ENCODE measurements around the gene HTRA2. TPM values are rescaled to one million over a fixed set of nuclear protein-coding genes. Genes with fewer than 3 reads are reported as not detected.

HTRA2 gene
- total and polyA plus RNA-seq, 2 experiments from 2014 or later, result 34.0 to 35.2 TPM

GRCh38 chr2:74542978-74543377, 13.2 kb downstream of the HTRA2 start:
- in situ Hi-C loops (cut with MboI), result no loop called here
- H3K27me3 ChIP-seq (replicated peaks; ENCODE audit: insufficient read depth), result no peaks in the 10 kb centered on the region
- H3F3A ChIP-seq (ENCODE audit: insufficient read depth), result peaks cover 19% of the 10 kb centered on the region; the same call in 1 of the 2 replicates
- no peak overlapping the region for H3K4me2 ChIP-seq (ENCODE audit: unreplicated experiment)
- 35 to 48% methylated on average over 1 of the region's 1 CpG for WGBS, 2 experiments (ENCODE audit: low coverage in 1 of 2, low lambda C conversion rate in 2 of 2, missing lambda C conversion rate in 2 of 2)
- H4K20me1 ChIP-seq (ENCODE audit: insufficient read depth), result no peaks in the 10 kb centered on the region
- H3K27ac ChIP-seq, result no peak overlapping the region
- no peak overlapping the region for H3K4me3 ChIP-seq
- H3K4me1 ChIP-seq (ENCODE audit: insufficient read depth), result peaks cover 11% of the 10 kb centered on the region
- peak; percentile 48 for DNase-seq
- no peaks in the 10 kb centered on the region for H3K79me2 ChIP-seq (ENCODE audit: insufficient read depth)
- H3K9ac ChIP-seq, result no peak overlapping the region
- H3K9me2 ChIP-seq (ENCODE audit: insufficient read depth), result no peaks in the 10 kb centered on the region
- no peak overlapping the region for H2AFZ ChIP-seq
- H3K36me3 ChIP-seq (ENCODE audit: low read depth), result no peaks in the 10 kb centered on the region
- no peaks in the 10 kb centered on the region for H3K9me3 ChIP-seq (ENCODE audit: low read depth)
- no peak for TF ChIP-seq EZH2phosphoT487 (IDR thresholded peaks at IDR 0.05; ENCODE audit: insufficient read depth, low read depth)
- TF ChIP-seq EZH2 (IDR thresholded peaks at IDR 0.05; ENCODE audit: insufficient read depth, poor library complexity, severe bottlenecking), result no peak

- H3F3A ChIP-seq (ENCODE audit: insufficient read depth), result peaks cover 19% of the 10 kb centered on the region; the same call in 1 of the 2 replicates
- no peaks in the 10 kb centered on the region for H3K36me3 ChIP-seq (ENCODE audit: low read depth)
- H3K27me3 ChIP-seq (replicated peaks; ENCODE audit: insufficient read depth), result no peaks in the 10 kb centered on the region
- peaks cover 2% of the 10 kb centered on the region; the same call in 1 of the 2 replicates for H3K79me2 ChIP-seq (ENCODE audit: insufficient read depth)
- H2AFZ ChIP-seq, result no peak overlapping the region
- in situ Hi-C loops (cut with MboI), result no loop called here
- no peaks in the 10 kb centered on the region for H4K20me1 ChIP-seq (ENCODE audit: insufficient read depth)
- H3K4me1 ChIP-seq (ENCODE audit: insufficient read depth), result peaks cover 14% of the 10 kb centered on the region
- no peak overlapping the region for H3K9ac ChIP-seq
- no peak for DNase-seq
- no peaks in the 10 kb centered on the region for H3K9me3 ChIP-seq (ENCODE audit: low read depth)
- H3K27ac ChIP-seq, result no peak overlapping the region
- no peak overlapping the region for H3K4me2 ChIP-seq (ENCODE audit: unreplicated experiment)
- H3K4me3 ChIP-seq, result no peak overlapping the region
- H3K9me2 ChIP-seq (ENCODE audit: insufficient read depth), result no peaks in the 10 kb centered on the region
- TF ChIP-seq EZH2phosphoT487 (IDR thresholded peaks at IDR 0.05; ENCODE audit: insufficient read depth, low read depth) (no peak), EZH2 (IDR thresholded peaks at IDR 0.05; ENCODE audit: insufficient read depth, poor library complexity, severe bottlenecking) (no peak)
- WGBS, 2 experiments (ENCODE audit: low coverage in 1 of 2, low lambda C conversion rate in 2 of 2, missing lambda C conversion rate in 2 of 2), result 86 to 92% methylated on average over 3 of the region's 3 CpGs
Observed at GRCh38 chr2:74544634-74545033, 14.9 kb downstream of the HTRA2 start.

GRCh38 chr2:74546004-74546403, 16.3 kb downstream of the HTRA2 start:
- Histone ChIP-seq H3K79me2 (ENCODE audit: insufficient read depth) (peaks cover 15% of the 10 kb centered on the region; the same call in 1 of the 2 replicates), H3K36me3 (ENCODE audit: low read depth) (no peaks in the 10 kb centered on the region), H3K9ac (no peak overlapping the region), H3K4me3 (no peak overlapping the region), H4K20me1 (ENCODE audit: insufficient read depth) (no peaks in the 10 kb centered on the region), H3K4me2 (ENCODE audit: unreplicated experiment) (no peak overlapping the region), H3F3A (ENCODE audit: insufficient read depth) (peaks cover 14% of the 10 kb centered on the region; the same call in 1 of the 2 replicates), H3K9me3 (ENCODE audit: low read depth) (no peaks in the 10 kb centered on the region), H3K9me2 (ENCODE audit: insufficient read depth) (no peaks in the 10 kb centered on the region), H3K27me3 (replicated peaks; ENCODE audit: insufficient read depth) (no peaks in the 10 kb centered on the region), H3K27ac (no peak overlapping the region), H2AFZ (no peak overlapping the region), H3K4me1 (ENCODE audit: insufficient read depth) (peaks cover 20% of the 10 kb centered on the region; the same call in 1 of the 2 replicates)
- in situ Hi-C loops (cut with MboI), result no loop called here
- DNase-seq, result no peak
- WGBS, 2 experiments (ENCODE audit: low coverage in 1 of 2, low lambda C conversion rate in 2 of 2, missing lambda C conversion rate in 2 of 2), result 90 to 94% methylated on average over 3 of the region's 3 CpGs
- TF ChIP-seq EZH2phosphoT487 (IDR thresholded peaks at IDR 0.05; ENCODE audit: insufficient read depth, low read depth), result no peak
- TF ChIP-seq EZH2 (IDR thresholded peaks at IDR 0.05; ENCODE audit: insufficient read depth, poor library complexity, severe bottlenecking), result no peak

- no peaks in the 10 kb centered on the region for H3K27me3 ChIP-seq (replicated peaks; ENCODE audit: insufficient read depth)
- H3K36me3 ChIP-seq (ENCODE audit: low read depth), result no peaks in the 10 kb centered on the region
- H3K79me2 ChIP-seq (ENCODE audit: insufficient read depth), result peaks cover 38% of the 10 kb centered on the region; the same call in 1 of the 2 replicates
- peak overlapping the region; percentile 34 for H3K27ac ChIP-seq
- DNase-seq, result peak; percentile 32
- H3K4me2 ChIP-seq (ENCODE audit: unreplicated experiment), result peak overlapping the region; percentile 78
- peaks cover 32% of the 10 kb centered on the region for H3K4me1 ChIP-seq (ENCODE audit: insufficient read depth)
- peak overlapping the region; percentile 69 for H3K4me3 ChIP-seq
- no peaks in the 10 kb centered on the region for H3K9me3 ChIP-seq (ENCODE audit: low read depth)
- in situ Hi-C loops (cut with MboI), result no loop called here
- no peaks in the 10 kb centered on the region for H4K20me1 ChIP-seq (ENCODE audit: insufficient read depth)
- H3K9me2 ChIP-seq (ENCODE audit: insufficient read depth), result no peaks in the 10 kb centered on the region
- 15 to 21% methylated on average over 16 to 20 of the region's 26 CpGs for WGBS, 2 experiments (ENCODE audit: low coverage in 1 of 2, low lambda C conversion rate in 2 of 2, missing lambda C conversion rate in 2 of 2)
- TF ChIP-seq EZH2phosphoT487 (IDR thresholded peaks at IDR 0.05; ENCODE audit: insufficient read depth, low read depth), result no peak
- no peak for TF ChIP-seq EZH2 (IDR thresholded peaks at IDR 0.05; ENCODE audit: insufficient read depth, poor library complexity, severe bottlenecking)
- H3F3A ChIP-seq (ENCODE audit: insufficient read depth), result peaks cover 15% of the 10 kb centered on the region; the same call in 1 of the 2 replicates
- H2AFZ ChIP-seq, result peak overlapping the region; percentile 80
- H3K9ac ChIP-seq, result peak overlapping the region; percentile 73
Observed at GRCh38 chr2:74548285-74548899, 18.7 kb downstream of the HTRA2 start.
